Gastroesophageal sphincter (tissue), 3 donors: Measurements from ENCODE around the gene ACSL5.

ENCODE experiments used
- EP300 ChIP-seq: sonication (generic); formaldehyde crosslinking; IDR thresholded peaks from one replicate; pipeline ENCODE4 v1.6.1; 2017; ENCODE audit warnings: antibody characterized with exemption, mild to moderate bottlenecking
- POLR2A ChIP-seq, 2 donors: fragments of 450-650 bp; IDR thresholded peaks; one replicate each; pipeline ENCODE4 v1.6.1; 2017; ENCODE audit warnings: antibody characterized with exemption in 2 of 2, mild to moderate bottlenecking in 2 of 2, moderate library complexity in 1 of 2
- POLR2AphosphoS5 ChIP-seq: sonication (generic); formaldehyde crosslinking; IDR thresholded peaks from one replicate; pipeline ENCODE4 v1.6.1; 2017; ENCODE audit warnings: antibody characterized with exemption
- TF ChIP-seq, protein P1 (sequence below), 4 experiments: fragments of 200-600 bp in 2 of 4; fragments of 450-650 bp in 2 of 4; sonication (generic) in 1 of 4; IDR thresholded peaks; one replicate each; pipeline ENCODE4 v1.5.1; 2017 to 2019; ENCODE audit warnings: antibody characterized with exemption in 4 of 4, mild to moderate bottlenecking in 2 of 4, moderate library complexity in 2 of 4

DNA sequence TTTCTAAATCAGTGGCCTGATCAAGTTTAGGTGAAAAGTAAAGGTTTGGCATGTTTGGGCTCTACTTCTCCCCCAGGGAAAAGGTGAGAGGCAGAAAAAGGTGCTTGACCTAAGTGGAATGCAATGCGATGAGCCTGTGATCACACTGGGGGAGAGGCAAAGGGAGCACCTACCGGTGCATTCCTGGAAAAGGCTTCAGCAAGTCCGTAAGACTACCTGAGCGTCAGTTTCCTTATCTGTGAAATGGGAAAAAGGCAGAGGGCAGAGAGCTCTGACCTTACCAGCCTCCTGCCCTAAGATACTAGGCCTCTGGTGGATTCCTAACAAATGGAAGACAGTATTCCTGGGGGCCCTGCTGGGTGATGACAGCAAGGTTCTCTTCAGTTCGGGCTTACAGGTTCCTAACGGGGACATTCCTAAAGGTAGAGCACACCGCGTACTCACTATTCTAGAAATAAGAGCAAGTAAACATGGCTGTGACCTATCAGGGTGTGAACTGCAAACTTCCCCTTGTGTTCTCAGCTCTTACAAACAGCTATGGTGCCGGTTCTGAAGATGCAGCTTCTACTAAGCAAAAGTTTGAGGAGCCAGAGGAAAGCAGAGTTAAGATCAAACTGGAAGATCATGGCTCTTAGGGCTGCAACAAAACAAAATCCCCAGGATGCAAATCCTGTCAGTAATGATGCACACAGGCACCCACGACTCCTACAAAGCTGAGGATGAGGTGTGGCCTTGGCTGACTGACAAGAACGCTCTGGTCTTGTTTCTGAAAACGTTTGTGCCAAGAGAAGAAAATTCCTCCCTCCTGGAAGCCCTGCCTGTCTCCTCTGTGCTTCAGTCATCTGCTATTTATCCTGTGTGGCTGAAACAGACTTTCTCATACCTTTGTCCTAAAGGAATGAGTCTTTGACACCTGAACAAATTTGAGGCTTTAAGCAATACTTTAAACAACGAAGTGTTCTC is 13.3 kb upstream of the ACSL5 start:
- TF ChIP-seq, protein P1, sequence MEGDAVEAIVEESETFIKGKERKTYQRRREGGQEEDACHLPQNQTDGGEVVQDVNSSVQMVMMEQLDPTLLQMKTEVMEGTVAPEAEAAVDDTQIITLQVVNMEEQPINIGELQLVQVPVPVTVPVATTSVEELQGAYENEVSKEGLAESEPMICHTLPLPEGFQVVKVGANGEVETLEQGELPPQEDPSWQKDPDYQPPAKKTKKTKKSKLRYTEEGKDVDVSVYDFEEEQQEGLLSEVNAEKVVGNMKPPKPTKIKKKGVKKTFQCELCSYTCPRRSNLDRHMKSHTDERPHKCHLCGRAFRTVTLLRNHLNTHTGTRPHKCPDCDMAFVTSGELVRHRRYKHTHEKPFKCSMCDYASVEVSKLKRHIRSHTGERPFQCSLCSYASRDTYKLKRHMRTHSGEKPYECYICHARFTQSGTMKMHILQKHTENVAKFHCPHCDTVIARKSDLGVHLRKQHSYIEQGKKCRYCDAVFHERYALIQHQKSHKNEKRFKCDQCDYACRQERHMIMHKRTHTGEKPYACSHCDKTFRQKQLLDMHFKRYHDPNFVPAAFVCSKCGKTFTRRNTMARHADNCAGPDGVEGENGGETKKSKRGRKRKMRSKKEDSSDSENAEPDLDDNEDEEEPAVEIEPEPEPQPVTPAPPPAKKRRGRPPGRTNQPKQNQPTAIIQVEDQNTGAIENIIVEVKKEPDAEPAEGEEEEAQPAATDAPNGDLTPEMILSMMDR (IDR thresholded peaks at IDR 0.05), result no peak
- TF ChIP-seq POLR2A (IDR thresholded peaks at IDR 0.05) (no peak), POLR2AphosphoS5 (no peak), EP300 (no peak)
